Neural progenitor cell (in vitro differentiated cells): Measurements from ENCODE around the gene AKR1C1.
"Not testable (repeated sequence)": the region's sequence is repeated elsewhere in the genome, so short reads cannot be mapped to it uniquely, and the experiment has no call there.

Experiments
- EZH2phosphoT487 ChIP-seq: fragments of 200-600 bp; sonication (generic); IDR thresholded peaks from 2 replicates; pipeline ENCODE4 v1.6.1; 2017; ENCODE audit warnings: antibody characterized with exemption
- TF ChIP-seq, protein P1 (sequence below): fragments of 200-600 bp; sonication (generic); IDR thresholded peaks from 2 replicates; pipeline ENCODE4 v1.5.1; 2017; ENCODE audit warnings: antibody characterized with exemption, mild to moderate bottlenecking

- TF ChIP-seq, protein P1, sequence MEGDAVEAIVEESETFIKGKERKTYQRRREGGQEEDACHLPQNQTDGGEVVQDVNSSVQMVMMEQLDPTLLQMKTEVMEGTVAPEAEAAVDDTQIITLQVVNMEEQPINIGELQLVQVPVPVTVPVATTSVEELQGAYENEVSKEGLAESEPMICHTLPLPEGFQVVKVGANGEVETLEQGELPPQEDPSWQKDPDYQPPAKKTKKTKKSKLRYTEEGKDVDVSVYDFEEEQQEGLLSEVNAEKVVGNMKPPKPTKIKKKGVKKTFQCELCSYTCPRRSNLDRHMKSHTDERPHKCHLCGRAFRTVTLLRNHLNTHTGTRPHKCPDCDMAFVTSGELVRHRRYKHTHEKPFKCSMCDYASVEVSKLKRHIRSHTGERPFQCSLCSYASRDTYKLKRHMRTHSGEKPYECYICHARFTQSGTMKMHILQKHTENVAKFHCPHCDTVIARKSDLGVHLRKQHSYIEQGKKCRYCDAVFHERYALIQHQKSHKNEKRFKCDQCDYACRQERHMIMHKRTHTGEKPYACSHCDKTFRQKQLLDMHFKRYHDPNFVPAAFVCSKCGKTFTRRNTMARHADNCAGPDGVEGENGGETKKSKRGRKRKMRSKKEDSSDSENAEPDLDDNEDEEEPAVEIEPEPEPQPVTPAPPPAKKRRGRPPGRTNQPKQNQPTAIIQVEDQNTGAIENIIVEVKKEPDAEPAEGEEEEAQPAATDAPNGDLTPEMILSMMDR, result not testable (repeated sequence)
- TF ChIP-seq EZH2phosphoT487, result not testable (repeated sequence)
These were observed 20.3 kb upstream of the AKR1C1 start for GRCh38 chr10:4942931-4943330.
